Mesodermal cell (in vitro differentiated cells): ENCODE measurements around the gene MARCHF3.
"Not testable (repeated sequence)": the region's sequence is repeated elsewhere in the genome, so short reads cannot be mapped to it uniquely, and the experiment has no call there.

Experiments
- H3K27ac ChIP-seq: 2 replicates; pipeline ENCODE4 v1.7.0; 2013; ENCODE audit warnings: mild to moderate bottlenecking, low read depth, low read length, moderate library complexity; ENCODE audit not compliant: severe bottlenecking
- H3K36me3 ChIP-seq: 2 replicates; pipeline ENCODE4 v1.7.1; 2013; ENCODE audit warnings: mild to moderate bottlenecking, low read length, moderate library complexity; ENCODE audit not compliant: control insufficient read depth, insufficient read depth
- H3K4me1 ChIP-seq: one replicate; pipeline ENCODE4 v1.7.1; 2013; ENCODE audit warnings: mild to moderate bottlenecking, low read length; ENCODE audit not compliant: insufficient read depth, control insufficient read depth, poor library complexity, severe bottlenecking
- H3K4me3 ChIP-seq: 2 replicates; pipeline ENCODE4 v1.7.0; 2013; ENCODE audit warnings: low read length, control low read depth, mild to moderate bottlenecking; ENCODE audit not compliant: insufficient read depth, poor library complexity, severe bottlenecking; ENCODE audit errors: extremely low read depth
- H3K9me3 ChIP-seq: 2 replicates; pipeline ENCODE4 v1.7.1; 2013; ENCODE audit warnings: mild to moderate bottlenecking, low read length, moderate library complexity; ENCODE audit not compliant: control insufficient read depth
- WGBS, 2 experiments: methylation state at CpG; one replicate each; pipeline ENCODE4 v1.1.5; 2013; ENCODE audit warnings: missing lambda C conversion rate in 2 of 2; ENCODE audit not compliant: insufficient coverage in 2 of 2; 5-methylcytosine and 5-hydroxymethylcytosine counted together

Gene MARCHF3

GRCh38 chr5:126917918-126918614, 112.3 kb downstream of the MARCHF3 start:
- no peak overlapping the region for H3K27ac ChIP-seq
- peaks cover 13% of the 10 kb centered on the region for H3K4me1 ChIP-seq
- H3K36me3 ChIP-seq, result peaks cover 21% of the 10 kb centered on the region
- WGBS, 2 experiments, result 80 to 87% methylated on average over 5 to 7 of the region's 9 CpGs
- no peak overlapping the region for H3K4me3 ChIP-seq
- H3K9me3 ChIP-seq, result no peaks in the 10 kb centered on the region

GRCh38 chr5:126915496-126915895, 114.9 kb downstream of the MARCHF3 start:
- H3K4me3 ChIP-seq, result no peak overlapping the region
- H3K36me3 ChIP-seq, result peaks cover 38% of the 10 kb centered on the region
- peaks cover 11% of the 10 kb centered on the region for H3K4me1 ChIP-seq
- no peak overlapping the region for H3K27ac ChIP-seq
- H3K9me3 ChIP-seq, result peaks cover 3% of the 10 kb centered on the region
- no CpG with 5 or more reads among the region's 2 CpGs for WGBS, 2 experiments

DNA sequence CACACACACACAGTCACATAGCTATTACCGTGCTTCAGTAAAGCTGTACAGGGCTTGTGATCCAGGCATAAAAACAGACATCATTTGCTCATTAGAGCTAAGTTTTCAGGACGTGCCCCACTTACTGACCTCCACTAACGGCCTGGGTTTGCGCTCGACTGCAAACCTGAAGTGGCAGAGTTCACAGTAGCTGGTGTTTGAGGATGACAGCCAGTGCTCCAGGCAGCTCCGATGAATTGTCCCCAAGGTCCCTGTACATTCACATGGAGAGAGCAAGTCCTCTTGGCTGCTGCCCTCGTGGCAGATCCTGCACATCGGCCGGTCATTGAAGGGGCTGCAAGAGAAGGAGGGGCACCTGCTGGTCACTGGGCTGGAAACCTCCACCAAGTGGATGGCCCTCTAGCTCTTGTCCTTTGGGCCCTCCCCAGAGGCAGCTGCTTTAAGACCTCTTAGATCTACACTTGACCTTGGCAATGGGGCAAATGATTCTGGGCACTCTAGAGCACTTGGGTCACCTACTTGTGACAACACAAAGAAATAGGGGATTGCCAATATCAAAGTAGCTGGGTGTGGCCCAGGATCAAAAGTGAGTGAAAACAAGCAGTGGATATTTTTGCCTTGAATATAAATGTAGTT, 115.4 kb downstream of the MARCHF3 start:
- 92 to 97% methylated on average over 9 of the region's 9 CpGs for WGBS, 2 experiments
- no peak overlapping the region for H3K4me3 ChIP-seq
- peaks cover 11% of the 10 kb centered on the region for H3K4me1 ChIP-seq
- H3K9me3 ChIP-seq, result peaks cover 5% of the 10 kb centered on the region
- no peak overlapping the region for H3K27ac ChIP-seq
- peaks cover 43% of the 10 kb centered on the region for H3K36me3 ChIP-seq

DNA sequence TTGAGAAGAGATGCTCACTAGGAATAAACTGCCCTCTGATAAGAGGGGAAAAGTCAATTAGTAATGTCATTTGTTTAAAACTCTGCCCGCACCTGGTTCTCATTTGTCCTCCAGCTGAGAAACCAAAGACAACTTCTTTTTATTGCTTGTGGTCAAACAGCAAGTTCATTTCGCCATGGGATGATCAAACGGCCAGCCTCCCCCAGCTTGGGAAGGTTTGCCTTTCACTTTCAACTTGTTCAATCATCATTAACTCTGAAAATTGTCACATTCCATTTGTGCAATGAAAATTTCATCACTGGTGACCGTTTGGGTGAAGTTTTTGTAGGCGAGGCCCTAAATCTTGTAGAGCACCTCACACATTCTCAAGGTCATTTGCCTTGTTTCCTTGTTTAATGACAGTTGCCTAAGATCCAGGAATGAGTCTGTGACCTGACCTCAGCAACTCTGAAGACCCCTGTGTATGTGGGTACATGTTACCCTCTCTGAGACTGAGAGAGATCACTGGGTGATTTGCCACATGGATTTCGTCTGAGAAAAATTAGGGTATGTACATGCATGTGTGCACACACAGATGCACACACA, 117.7 kb downstream of the MARCHF3 start:
- WGBS, 2 experiments, result 92% methylated on average over 5 to 6 of the region's 6 CpGs
- Histone ChIP-seq H3K27ac (no peak overlapping the region), H3K4me1 (peaks cover under 1% of the 10 kb centered on the region), H3K4me3 (no peak overlapping the region), H3K36me3 (peaks cover 48% of the 10 kb centered on the region), H3K9me3 (peaks cover 7% of the 10 kb centered on the region)

DNA sequence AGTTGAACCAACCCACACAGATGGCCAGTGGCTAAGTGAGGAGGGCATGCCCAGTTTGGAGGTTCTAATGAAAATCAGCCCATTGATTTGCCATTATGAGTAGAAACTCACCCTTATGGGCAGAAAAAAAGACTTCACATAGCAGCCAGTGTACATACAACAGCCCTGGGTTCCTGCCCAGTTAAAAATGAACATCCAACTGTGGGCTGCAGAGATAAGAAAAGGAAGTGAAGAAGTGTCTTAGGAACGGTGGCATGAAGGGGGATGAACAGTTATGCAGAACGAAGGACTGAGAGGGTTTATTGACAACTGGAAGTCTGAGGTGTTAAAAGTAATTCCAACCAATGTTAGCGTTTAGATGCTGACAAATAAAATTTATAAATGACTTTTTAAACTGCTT, 118.4 kb downstream of the MARCHF3 start:
- Histone ChIP-seq H3K36me3 (peaks cover 48% of the 10 kb centered on the region), H3K4me1 (no peaks in the 10 kb centered on the region), H3K27ac (no peak overlapping the region), H3K4me3 (no peak overlapping the region), H3K9me3 (peaks cover 7% of the 10 kb centered on the region)
- 89 to 100% methylated on average over 2 to 3 of the region's 3 CpGs for WGBS, 2 experiments

GRCh38 chr5:126909856-126910255, 120.5 kb downstream of the MARCHF3 start:
- 90% methylated on average over 2 of the region's 2 CpGs; no CpG with 5 or more reads in 1 of the 2 experiments for WGBS, 2 experiments
- Histone ChIP-seq H3K27ac (no peak overlapping the region), H3K9me3 (peaks cover 7% of the 10 kb centered on the region), H3K4me3 (no peak overlapping the region), H3K36me3 (peaks cover 40% of the 10 kb centered on the region), H3K4me1 (no peaks in the 10 kb centered on the region)

DNA sequence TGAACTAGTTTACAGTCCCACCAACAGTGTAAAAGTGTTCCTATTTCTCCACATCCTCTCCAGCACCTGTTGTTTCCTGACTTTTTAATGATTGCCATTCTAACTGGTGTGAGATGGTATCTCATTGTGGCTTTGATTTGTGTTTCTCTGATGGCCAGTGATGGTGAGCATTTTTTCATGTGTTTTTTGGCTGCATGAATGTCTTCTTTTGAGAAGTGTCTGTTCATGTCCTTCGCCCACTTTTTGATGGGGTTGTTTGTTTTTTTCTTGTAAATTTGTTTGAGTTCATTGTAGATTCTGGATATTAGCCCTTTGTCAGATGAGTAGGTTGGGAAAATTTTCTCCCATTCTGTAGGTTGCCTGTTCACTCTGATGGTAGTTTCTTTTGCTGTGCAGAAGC, 126.0 kb downstream of the MARCHF3 start:
- not testable (repeated sequence) for H3K4me3 ChIP-seq, H3K9me3 ChIP-seq, H3K27ac ChIP-seq, H3K36me3 ChIP-seq, H3K4me1 ChIP-seq
- WGBS, 2 experiments, result no CpG with 5 or more reads among the region's 1 CpG

GRCh38 chr5:126900796-126901195, 129.6 kb downstream of the MARCHF3 start:
- WGBS, 2 experiments, result 80 to 88% methylated on average over 4 of the region's 6 CpGs
- Histone ChIP-seq H3K27ac (no peak overlapping the region), H3K36me3 (peaks cover 3% of the 10 kb centered on the region), H3K4me3 (no peak overlapping the region), H3K4me1 (no peaks in the 10 kb centered on the region), H3K9me3 (no peaks in the 10 kb centered on the region)

- H3K36me3 ChIP-seq, result peaks cover 3% of the 10 kb centered on the region
- H3K4me3 ChIP-seq, result no peak overlapping the region
- H3K4me1 ChIP-seq, result no peaks in the 10 kb centered on the region
- H3K9me3 ChIP-seq, result no peaks in the 10 kb centered on the region
- no peak overlapping the region for H3K27ac ChIP-seq
These were observed 130.9 kb downstream of the MARCHF3 start for GRCh38 chr5:126899476-126899875.

GRCh38 chr5:126897851-126898630, 132.3 kb downstream of the MARCHF3 start:
- Histone ChIP-seq H3K36me3 (peaks cover 3% of the 10 kb centered on the region), H3K27ac (no peak overlapping the region), H3K4me3 (no peak overlapping the region), H3K9me3 (no peaks in the 10 kb centered on the region), H3K4me1 (no peaks in the 10 kb centered on the region)
- 100% methylated on average over 2 of the region's 5 CpGs; no CpG with 5 or more reads in 1 of the 2 experiments for WGBS, 2 experiments
